Effector memory CD8-positive, alpha-beta T cell (primary cell): ENCODE data around the gene DNAH1.

Experiments
- ATAC-seq: fragments of 150-1000 bp; cut with Tn5 transposase; replicated peaks from 2 replicates; pipeline ENCODE4 v1.10.0; 2021; ENCODE audit warnings: mild to moderate bottlenecking, moderate library complexity
- DNase-seq, 3 experiments: peaks; one replicate each; pipeline ENCODE4 v3.0.0; 2021
- H3K27ac Mint-ChIP-seq, 2 donors: one replicate each; pipeline ENCODE4 v1.8.0; 2022; ENCODE audit warnings: mild to moderate bottlenecking in 2 of 2, mixed read lengths in 2 of 2, moderate library complexity in 2 of 2
- H3K27me3 Mint-ChIP-seq, 2 donors: one replicate each; pipeline ENCODE4 v1.8.0; 2022; ENCODE audit warnings: mixed read lengths in 2 of 2
- H3K36me3 Mint-ChIP-seq: one replicate; pipeline ENCODE4 v1.8.0; 2022; ENCODE audit warnings: mild to moderate bottlenecking, moderate library complexity, mixed read lengths; ENCODE audit not compliant: insufficient read depth
- H3K4me1 Mint-ChIP-seq, 2 donors: one replicate each; pipeline ENCODE4 v1.8.0; 2022; ENCODE audit warnings: low read depth in 2 of 2, mixed read lengths in 2 of 2
- H3K4me3 Mint-ChIP-seq, 2 donors: one replicate each; pipeline ENCODE4 v1.8.0; 2022; ENCODE audit warnings: mild to moderate bottlenecking in 2 of 2, mixed read lengths in 2 of 2, moderate library complexity in 2 of 2
- H3K9me3 Mint-ChIP-seq, 2 donors: one replicate each; pipeline ENCODE4 v1.8.0; 2022; ENCODE audit warnings: mixed read lengths in 2 of 2

The DNAH1 gene

GRCh38 chr3:52422669-52423068, 106.5 kb downstream of the DNAH1 start:
- ATAC-seq: no peak
- no peak overlapping the region for H3K4me3 Mint-ChIP-seq
- H3K27ac Mint-ChIP-seq: no peak overlapping the region
- no peaks in the 10 kb centered on the region for H3K9me3 Mint-ChIP-seq
- H3K4me1 Mint-ChIP-seq: peaks cover 0 to 2% of the 10 kb centered on the region in 2 donors
- no peaks in the 10 kb centered on the region for H3K27me3 Mint-ChIP-seq
- DNase-seq: no peak
- peaks cover 6% of the 10 kb centered on the region for H3K36me3 Mint-ChIP-seq

GRCh38 chr3:52423173-52423572, 107.1 kb downstream of the DNAH1 start:
- Mint-ChIP-seq H3K4me3 (no peak overlapping the region), H3K36me3 (peaks cover 6% of the 10 kb centered on the region), H3K4me1 (no peaks in the 10 kb centered on the region), H3K27me3 (no peaks in the 10 kb centered on the region), H3K27ac (no peak overlapping the region), H3K9me3 (no peaks in the 10 kb centered on the region)
- DNase-seq (no peak), ATAC-seq (no peak)

GRCh38 chr3:52428151-52429005, 112.3 kb downstream of the DNAH1 start:
- ATAC-seq (peak; percentile 44), DNase-seq (peak in 1 of 3 experiments; percentile 29)
- Mint-ChIP-seq H3K4me3 (no peak overlapping the region), H3K27ac (no peak overlapping the region), H3K36me3 (no peaks in the 10 kb centered on the region), H3K9me3 (no peaks in the 10 kb centered on the region), H3K27me3 (peaks cover 0 to 8% of the 10 kb centered on the region in 2 donors), H3K4me1 (peaks cover 0 to 3% of the 10 kb centered on the region in 2 donors)

- H3K36me3 Mint-ChIP-seq: no peaks in the 10 kb centered on the region
- H3K27me3 Mint-ChIP-seq: peaks cover 0 to 8% of the 10 kb centered on the region in 2 donors
- no peak overlapping the region for H3K27ac Mint-ChIP-seq
- peaks cover 0 to 3% of the 10 kb centered on the region in 2 donors for H3K4me1 Mint-ChIP-seq
- ATAC-seq (no peak), DNase-seq (no peak)
- H3K9me3 Mint-ChIP-seq: no peaks in the 10 kb centered on the region
- no peak overlapping the region for H3K4me3 Mint-ChIP-seq
These were observed 112.9 kb downstream of the DNAH1 start for GRCh38 chr3:52429031-52429430.

- DNase-seq: no peak
- no peaks in the 10 kb centered on the region for H3K9me3 Mint-ChIP-seq
- H3K4me3 Mint-ChIP-seq: no peak overlapping the region
- peaks cover 0 to 8% of the 10 kb centered on the region in 2 donors for H3K27me3 Mint-ChIP-seq
- H3K27ac Mint-ChIP-seq: no peak overlapping the region
- no peaks in the 10 kb centered on the region for H3K36me3 Mint-ChIP-seq
- peaks cover 0 to 3% of the 10 kb centered on the region in 2 donors for H3K4me1 Mint-ChIP-seq
- ATAC-seq: no peak
These were observed 113.8 kb downstream of the DNAH1 start for GRCh38 chr3:52429779-52430415.

GRCh38 chr3:52430416-52430810, 114.3 kb downstream of the DNAH1 start:
- no peak for DNase-seq
- no peaks in the 10 kb centered on the region for H3K36me3 Mint-ChIP-seq
- no peak overlapping the region for H3K4me3 Mint-ChIP-seq
- H3K27me3 Mint-ChIP-seq: peaks cover 0 to 8% of the 10 kb centered on the region in 2 donors
- H3K27ac Mint-ChIP-seq: no peak overlapping the region
- no peak for ATAC-seq
- no peaks in the 10 kb centered on the region for H3K9me3 Mint-ChIP-seq
- peaks cover 0 to 3% of the 10 kb centered on the region in 2 donors for H3K4me1 Mint-ChIP-seq

GRCh38 chr3:52431459-52432223, 115.5 kb downstream of the DNAH1 start:
- H3K27ac Mint-ChIP-seq: peak overlapping the region; percentile 46 to 54
- H3K36me3 Mint-ChIP-seq: no peaks in the 10 kb centered on the region
- H3K4me1 Mint-ChIP-seq: peaks cover 0 to 3% of the 10 kb centered on the region in 2 donors
- no peak for DNase-seq
- H3K9me3 Mint-ChIP-seq: no peaks in the 10 kb centered on the region
- ATAC-seq: no peak
- H3K4me3 Mint-ChIP-seq: no peak overlapping the region
- peaks cover 0 to 8% of the 10 kb centered on the region in 2 donors for H3K27me3 Mint-ChIP-seq

- ATAC-seq: no peak
- Mint-ChIP-seq H3K27me3 (peaks cover 0 to 8% of the 10 kb centered on the region in 2 donors), H3K4me3 (no peak overlapping the region), H3K4me1 (peaks cover 0 to 3% of the 10 kb centered on the region in 2 donors), H3K9me3 (no peaks in the 10 kb centered on the region), H3K27ac (peak overlapping the region; percentile 45 to 46), H3K36me3 (no peaks in the 10 kb centered on the region)
- no peak for DNase-seq
These were observed 116.1 kb downstream of the DNAH1 start for GRCh38 chr3:52432225-52432624.

GRCh38 chr3:52432691-52433141, 116.6 kb downstream of the DNAH1 start:
- H3K9me3 Mint-ChIP-seq: no peaks in the 10 kb centered on the region
- DNase-seq: no peak
- H3K4me3 Mint-ChIP-seq: no peak overlapping the region
- peaks cover 0 to 3% of the 10 kb centered on the region in 2 donors for H3K4me1 Mint-ChIP-seq
- ATAC-seq: no peak
- H3K27ac Mint-ChIP-seq: peak overlapping the region in 1 of 2 donors; percentile 5
- no peaks in the 10 kb centered on the region for H3K36me3 Mint-ChIP-seq
- H3K27me3 Mint-ChIP-seq: peaks cover 0 to 8% of the 10 kb centered on the region in 2 donors

- Mint-ChIP-seq H3K4me3 (no peak overlapping the region), H3K9me3 (no peaks in the 10 kb centered on the region), H3K27ac (peak overlapping the region; percentile 5 to 31), H3K36me3 (no peaks in the 10 kb centered on the region), H3K27me3 (peaks cover 0 to 8% of the 10 kb centered on the region in 2 donors), H3K4me1 (peaks cover 0 to 3% of the 10 kb centered on the region in 2 donors)
- ATAC-seq (no peak), DNase-seq (no peak)
These were observed 117.3 kb downstream of the DNAH1 start for GRCh38 chr3:52433328-52433995.

GRCh38 chr3:52433996-52434479, 117.9 kb downstream of the DNAH1 start:
- Mint-ChIP-seq H3K4me3 (no peak overlapping the region), H3K27ac (peak overlapping the region; percentile 5 to 31), H3K27me3 (peaks cover 0 to 8% of the 10 kb centered on the region in 2 donors), H3K4me1 (peaks cover 0 to 3% of the 10 kb centered on the region in 2 donors), H3K36me3 (no peaks in the 10 kb centered on the region), H3K9me3 (no peaks in the 10 kb centered on the region)
- ATAC-seq (no peak), DNase-seq (no peak)

GRCh38 chr3:52434491-52435115, 118.5 kb downstream of the DNAH1 start:
- Mint-ChIP-seq H3K4me1 (peaks cover 0 to 3% of the 10 kb centered on the region in 2 donors), H3K36me3 (no peaks in the 10 kb centered on the region), H3K4me3 (no peak overlapping the region), H3K27ac (peak overlapping the region; percentile 5 to 31), H3K9me3 (no peaks in the 10 kb centered on the region), H3K27me3 (peaks cover 0 to 8% of the 10 kb centered on the region in 2 donors)
- no peak for ATAC-seq
- no peak for DNase-seq
